Stimulated activated CD8-positive, alpha-beta memory T cell treated with anti-CD3 and anti-CD28 coated beads, Interleukin-12 subunit alpha, Interleukin-12 subunit beta, amount 100 ng/mL, for 1 hour (primary cell): Measurements from ENCODE around the gene PPP1R37.
A peak's percentile ranks its signal among the peaks of the same experiment; 100 is the strongest.

ENCODE experiments used
- DNase-seq: peaks from one replicate; pipeline ENCODE4 v3.0.0-alpha.2; 2020; ENCODE audit warnings: low read depth

Gene PPP1R37

GRCh38 chr19:45169602-45170001 is 76.6 kb downstream of the PPP1R37 start:
- DNase-seq = no peak

- DNase-seq = no peak
These were observed 77.4 kb downstream of the PPP1R37 start for GRCh38 chr19:45170146-45171106.

GRCh38 chr19:45171211-45171623 is 78.2 kb downstream of the PPP1R37 start:
- no peak for DNase-seq

- no peak for DNase-seq
These were observed 79.2 kb downstream of the PPP1R37 start for GRCh38 chr19:45172173-45172572.

- no peak for DNase-seq
These were observed 79.7 kb downstream of the PPP1R37 start for GRCh38 chr19:45172611-45173208.

GRCh38 chr19:45173816-45174215 is 80.8 kb downstream of the PPP1R37 start:
- no peak for DNase-seq

GRCh38 chr19:45175515-45176345 is 82.8 kb downstream of the PPP1R37 start:
- no peak for DNase-seq

- DNase-seq = no peak
These were observed 84.9 kb downstream of the PPP1R37 start, which contains the start of gene TRAPPC6A for GRCh38 chr19:45177817-45178261. TSS of gene TRAPPC6A (minus strand) at chr19:45178237. CDS start at chr19:45178218, 19 bp downstream.

GRCh38 chr19:45178262-45179071 is 85.5 kb downstream of the PPP1R37 start, which contains the start of gene BLOC1S3:
TSS of gene BLOC1S3 (plus strand) at chr19:45178784. CDS start at chr19:45179297, 513 bp downstream.
- peak; percentile 100 for DNase-seq

- no peak for DNase-seq
These were observed 86.3 kb downstream of the PPP1R37 start for GRCh38 chr19:45179072-45179891.

- DNase-seq = no peak
These were observed 87.0 kb downstream of the PPP1R37 start for GRCh38 chr19:45179892-45180370.

- DNase-seq = no peak
These were observed 88.0 kb downstream of the PPP1R37 start for GRCh38 chr19:45180936-45181335.

GRCh38 chr19:45182758-45183157 is 89.8 kb downstream of the PPP1R37 start:
- no peak for DNase-seq

GRCh38 chr19:45184115-45184514 is 91.1 kb downstream of the PPP1R37 start:
- no peak for DNase-seq

- no peak for DNase-seq
These were observed 93.7 kb downstream of the PPP1R37 start for GRCh38 chr19:45186509-45187334.

- no peak for DNase-seq
These were observed 94.6 kb downstream of the PPP1R37 start for GRCh38 chr19:45187421-45188100.

GRCh38 chr19:45189971-45190370 is 97.0 kb downstream of the PPP1R37 start:
- DNase-seq = no peak

GRCh38 chr19:45191375-45191774 is 98.4 kb downstream of the PPP1R37 start:
- no peak for DNase-seq

GRCh38 chr19:45195764-45196163 is 102.8 kb downstream of the PPP1R37 start:
- no peak for DNase-seq
